Measurements from ENCODE around the gene WDR19.

GRCh38 chr4:39287223-39287622 lies 104.9 kb downstream of the WDR19 start:
- TF ChIP-seq CTCF (IDR thresholded peaks at IDR 0.05) = no peak
- TF ChIP-seq EZH2 (IDR thresholded peaks at IDR 0.05) = no peak
- TF ChIP-seq EZH2phosphoT487 (IDR thresholded peaks at IDR 0.05) = no peak

Measured in neural progenitor cell (in vitro differentiated cells).